ENCODE data around the gene GUCA2A. TPM values are rescaled to one million over a fixed set of nuclear protein-coding genes. Genes with fewer than 3 reads are reported as not detected.

GUCA2A gene
- total and polyA plus RNA-seq, 8 donors: 0.30 to 0.87 (median 0.44) TPM; not detected in 2

GRCh38 chr1:42173961-42174735 is 9.6 kb upstream of the GUCA2A start:
- DNase-seq: peak in 2 of 4 donors; percentile 34 to 58
- H3K36me3 ChIP-seq: peaks cover 0 to 6% of the 10 kb centered on the region in 2 donors
- no peak overlapping the region for H3K4me3 ChIP-seq
- no peak overlapping the region for H3K27ac ChIP-seq
- no peak for TF ChIP-seq CTCF (IDR thresholded peaks at IDR 0.05)
- H3K4me1 ChIP-seq: peaks cover 25 to 55% of the 10 kb centered on the region in 2 donors
- intact Hi-C loops (cut with DNase I): no loop called here
- H3K27me3 ChIP-seq: no peaks in the 10 kb centered on the region
- H3K9me3 ChIP-seq: no peaks in the 10 kb centered on the region
- ATAC-seq: no peak

GRCh38 chr1:42173155-42173933 is 8.8 kb upstream of the GUCA2A start:
- H3K4me3 ChIP-seq: no peak overlapping the region
- DNase-seq (peak in 3 of 4 donors; percentile 42 to 89 (median 64)), ATAC-seq (peak; percentile 65)
- intact Hi-C loops (cut with DNase I): no loop called here
- peak; percentile 95 to 97 for TF ChIP-seq CTCF (IDR thresholded peaks at IDR 0.05)
- no peaks in the 10 kb centered on the region for H3K27me3 ChIP-seq
- H3K4me1 ChIP-seq: peaks cover 19 to 50% of the 10 kb centered on the region in 2 donors
- no peaks in the 10 kb centered on the region for H3K36me3 ChIP-seq
- H3K9me3 ChIP-seq: no peaks in the 10 kb centered on the region
- no peak overlapping the region for H3K27ac ChIP-seq

GRCh38 chr1:42172381-42173133 is 8.0 kb upstream of the GUCA2A start:
- Histone ChIP-seq H3K36me3 (no peaks in the 10 kb centered on the region), H3K27me3 (no peaks in the 10 kb centered on the region), H3K27ac (peak overlapping the region in 1 of 2 donors; percentile 42), H3K4me3 (no peak overlapping the region), H3K4me1 (peaks cover 16 to 44% of the 10 kb centered on the region in 2 donors), H3K9me3 (no peaks in the 10 kb centered on the region)
- DNase-seq: peak in 1 of 4 donors; percentile 16
- intact Hi-C loops (cut with DNase I): no loop called here
- no peak for ATAC-seq
- TF ChIP-seq CTCF (IDR thresholded peaks at IDR 0.05): no peak

- TF ChIP-seq CTCF (IDR thresholded peaks at IDR 0.05): no peak
- intact Hi-C loops (cut with DNase I): no loop called here
- peak overlapping the region in 1 of 2 donors; percentile 58 for H3K27ac ChIP-seq
- no peak for DNase-seq
- ATAC-seq: no peak
- peaks cover 10 to 36% of the 10 kb centered on the region in 2 donors for H3K4me1 ChIP-seq
- H3K9me3 ChIP-seq: no peaks in the 10 kb centered on the region
- H3K4me3 ChIP-seq: no peak overlapping the region
- no peaks in the 10 kb centered on the region for H3K36me3 ChIP-seq
- H3K27me3 ChIP-seq: no peaks in the 10 kb centered on the region
Observed at GRCh38 chr1:42171679-42172266, 7.2 kb upstream of the GUCA2A start.

Data from left lung (tissue), 10 donors.